ENCODE data around the gene SDK1. TPM values are rescaled to one million over a fixed set of nuclear protein-coding genes. Genes with fewer than 3 reads are reported as not detected.

SDK1 gene
- total RNA-seq, 1 donor from 2014 or later, result 0.16 TPM

DNA sequence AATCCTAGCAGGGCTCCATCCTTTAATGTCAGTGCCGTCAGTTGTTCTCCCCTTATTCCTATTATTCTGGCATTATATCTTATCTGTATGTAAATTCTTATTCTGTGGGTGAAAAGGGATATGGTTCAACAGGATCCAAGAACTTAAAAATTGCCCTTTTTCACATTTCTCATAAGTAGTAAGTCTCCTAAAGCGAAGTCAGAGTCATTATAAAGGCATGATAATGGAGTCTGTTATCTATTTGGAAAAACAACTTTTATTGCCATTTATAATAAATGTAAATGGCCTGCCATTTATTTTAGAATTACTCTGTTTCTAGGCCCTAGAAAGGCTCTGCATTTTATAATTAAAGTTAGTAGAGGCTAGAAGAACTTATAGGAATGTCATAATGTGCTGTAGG, 31.3 kb downstream of the SDK1 start:
- no peak for DNase-seq
- no peaks in the 10 kb centered on the region for H3K4me1 Mint-ChIP-seq
- peaks cover 12% of the 10 kb centered on the region for H3K27me3 Mint-ChIP-seq
- H3K9me3 Mint-ChIP-seq, result no peaks in the 10 kb centered on the region
- no peaks in the 10 kb centered on the region for H3K36me3 Mint-ChIP-seq (ENCODE audit: low read depth)
- intact Hi-C loops (cut with micrococcal nuclease), result no loop called here
- no peak overlapping the region for H3K4me3 Mint-ChIP-seq
- H3K27ac Mint-ChIP-seq, result no peak overlapping the region

DNA sequence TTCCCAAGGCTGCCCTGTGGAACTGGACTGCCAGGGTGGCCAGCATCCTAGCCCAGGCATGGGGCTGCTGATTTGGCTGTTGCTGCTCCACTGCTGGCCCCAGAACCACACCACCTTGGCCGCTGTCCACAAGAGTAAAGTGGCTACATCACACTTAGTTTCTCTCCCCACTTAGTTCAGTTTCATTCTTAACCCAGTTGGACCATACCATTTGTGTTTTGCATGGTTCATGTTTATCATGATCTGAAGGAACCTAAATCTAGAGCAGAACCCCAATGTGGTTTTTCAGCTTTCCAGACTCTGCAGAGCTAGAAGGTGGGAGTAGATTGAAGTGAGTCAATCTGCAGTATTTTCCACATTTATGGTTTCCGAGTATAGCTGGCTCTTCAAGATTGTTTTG, 32.8 kb downstream of the SDK1 start:
- intact Hi-C loops (cut with micrococcal nuclease), result no loop called here
- Mint-ChIP-seq H3K9me3 (no peaks in the 10 kb centered on the region), H3K27ac (no peak overlapping the region), H3K36me3 (ENCODE audit: low read depth) (no peaks in the 10 kb centered on the region), H3K4me1 (no peaks in the 10 kb centered on the region), H3K4me3 (no peak overlapping the region), H3K27me3 (peaks cover 20% of the 10 kb centered on the region)
- no peak for DNase-seq

DNA sequence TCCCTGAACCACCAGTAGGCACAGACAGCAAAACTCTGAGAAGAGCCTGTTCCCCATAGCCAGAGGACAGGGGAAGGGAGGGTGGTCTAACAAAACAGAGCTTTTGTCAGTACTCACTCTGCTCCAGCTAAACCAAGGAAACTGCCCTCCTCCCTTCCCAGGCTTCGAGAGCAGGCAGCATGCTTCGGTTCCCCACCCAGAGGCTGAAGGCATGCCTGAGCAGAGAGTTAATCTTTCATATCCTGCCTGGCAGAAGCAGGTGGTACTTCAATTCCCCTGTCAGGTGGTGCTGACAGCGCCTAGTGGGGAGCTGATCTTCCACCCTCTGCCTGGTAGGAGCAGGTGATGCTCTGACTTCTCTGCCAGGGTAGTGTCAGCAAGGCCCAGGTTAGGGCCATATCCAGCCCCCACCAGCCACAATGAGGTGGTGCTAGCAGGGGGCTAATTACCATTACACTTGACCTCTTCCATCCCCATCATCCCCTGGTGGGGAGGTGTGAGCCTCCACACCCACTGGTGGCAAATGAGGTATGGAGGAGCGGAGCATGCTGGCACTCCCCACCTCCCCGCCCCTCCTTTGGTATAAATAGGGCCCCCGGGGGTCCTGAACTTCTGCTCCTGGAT, 35.1 kb downstream of the SDK1 start:
- intact Hi-C loops (cut with micrococcal nuclease), result no loop called here

GRCh38 chr7:3338161-3338560, 37.1 kb downstream of the SDK1 start:
- Mint-ChIP-seq H3K4me1 (no peaks in the 10 kb centered on the region), H3K27me3 (peaks cover 22% of the 10 kb centered on the region), H3K36me3 (ENCODE audit: low read depth) (no peaks in the 10 kb centered on the region), H3K27ac (no peak overlapping the region), H3K4me3 (no peak overlapping the region), H3K9me3 (no peaks in the 10 kb centered on the region)
- no peak for DNase-seq
- intact Hi-C loops (cut with micrococcal nuclease), result no loop called here

More for the DNA sequence above, 35.1 kb downstream of the SDK1 start:
- no peak overlapping the region for H3K27ac Mint-ChIP-seq
- no peak for DNase-seq
- H3K9me3 Mint-ChIP-seq, result no peaks in the 10 kb centered on the region
- no peak overlapping the region for H3K4me3 Mint-ChIP-seq
- no peaks in the 10 kb centered on the region for H3K36me3 Mint-ChIP-seq (ENCODE audit: low read depth)
- no peaks in the 10 kb centered on the region for H3K4me1 Mint-ChIP-seq
- peaks cover 21% of the 10 kb centered on the region for H3K27me3 Mint-ChIP-seq

GRCh38 chr7:3345699-3346481, 44.8 kb downstream of the SDK1 start:
- Mint-ChIP-seq H3K4me3 (no peak overlapping the region), H3K27ac (no peak overlapping the region)

GRCh38 chr7:3349126-3349525, 48.1 kb downstream of the SDK1 start:
- intact Hi-C loops (cut with micrococcal nuclease), result no loop called here
- Mint-ChIP-seq H3K9me3 (no peaks in the 10 kb centered on the region), H3K36me3 (ENCODE audit: low read depth) (no peaks in the 10 kb centered on the region)

More at GRCh38 chr7:3345699-3346481, 44.8 kb downstream of the SDK1 start:
- intact Hi-C loops (cut with micrococcal nuclease), result no loop called here
- no peak for DNase-seq
- Mint-ChIP-seq H3K9me3 (no peaks in the 10 kb centered on the region), H3K4me1 (no peaks in the 10 kb centered on the region), H3K36me3 (ENCODE audit: low read depth) (no peaks in the 10 kb centered on the region), H3K27me3 (peaks cover 8% of the 10 kb centered on the region)

DNA sequence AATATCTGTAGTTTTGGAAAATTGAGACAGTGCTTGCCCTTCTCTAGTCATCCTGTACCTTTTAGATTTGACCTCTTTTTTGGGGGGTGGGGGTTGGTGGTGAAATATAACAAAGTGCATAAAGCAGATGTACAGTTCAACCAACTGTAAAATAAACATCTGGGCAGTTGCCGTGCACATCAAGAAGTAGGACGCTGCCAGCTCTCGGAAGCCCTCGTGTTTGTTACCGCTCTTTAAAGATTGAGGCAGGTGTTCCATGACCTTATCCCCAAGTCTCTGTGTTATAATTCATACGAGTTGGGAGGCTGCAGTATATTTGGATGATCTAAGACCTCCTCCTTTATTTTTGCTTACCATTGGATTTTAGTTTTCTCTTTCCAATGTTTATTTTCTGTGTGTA, 55.1 kb downstream of the SDK1 start:
- H3K9me3 Mint-ChIP-seq, result no peaks in the 10 kb centered on the region
- intact Hi-C loops (cut with micrococcal nuclease), result no loop called here

More at GRCh38 chr7:3349126-3349525, 48.1 kb downstream of the SDK1 start:
- no peak overlapping the region for H3K4me3 Mint-ChIP-seq
- H3K27me3 Mint-ChIP-seq, result peaks cover 10% of the 10 kb centered on the region
- DNase-seq, result no peak
- H3K4me1 Mint-ChIP-seq, result no peaks in the 10 kb centered on the region
- no peak overlapping the region for H3K27ac Mint-ChIP-seq

DNA sequence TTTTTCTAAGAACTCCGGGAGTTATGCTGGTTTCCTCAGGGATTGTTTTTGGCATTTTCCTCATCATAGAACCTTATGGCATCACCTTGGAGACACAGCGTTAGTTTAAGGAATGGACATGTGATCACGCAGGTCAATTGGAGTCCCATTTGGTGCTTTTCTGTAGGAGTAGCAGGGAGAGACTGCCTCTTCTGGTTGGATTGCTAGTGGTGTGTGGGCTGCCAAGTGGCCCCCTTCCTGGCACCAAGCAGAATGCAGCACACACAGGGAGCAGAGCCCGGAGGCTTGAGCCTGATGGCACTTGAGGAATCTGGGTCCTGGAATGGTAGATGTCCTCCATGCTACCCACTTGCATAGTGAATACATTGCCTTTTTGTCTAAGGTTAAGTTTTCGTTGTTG, 57.9 kb downstream of the SDK1 start:
- H3K4me3 Mint-ChIP-seq, result no peak overlapping the region
- no peaks in the 10 kb centered on the region for H3K36me3 Mint-ChIP-seq (ENCODE audit: low read depth)
- no peak overlapping the region for H3K27ac Mint-ChIP-seq
- intact Hi-C loops (cut with micrococcal nuclease), result no loop called here
- no peaks in the 10 kb centered on the region for H3K4me1 Mint-ChIP-seq
- peaks cover 4% of the 10 kb centered on the region for H3K27me3 Mint-ChIP-seq
- DNase-seq, result no peak
- no peaks in the 10 kb centered on the region for H3K9me3 Mint-ChIP-seq

More for the DNA sequence above, 55.1 kb downstream of the SDK1 start:
- H3K4me1 Mint-ChIP-seq, result no peaks in the 10 kb centered on the region
- H3K4me3 Mint-ChIP-seq, result no peak overlapping the region
- H3K27ac Mint-ChIP-seq, result no peak overlapping the region
- H3K36me3 Mint-ChIP-seq (ENCODE audit: low read depth), result no peaks in the 10 kb centered on the region
- no peak for DNase-seq
- H3K27me3 Mint-ChIP-seq, result peaks cover 12% of the 10 kb centered on the region

DNA sequence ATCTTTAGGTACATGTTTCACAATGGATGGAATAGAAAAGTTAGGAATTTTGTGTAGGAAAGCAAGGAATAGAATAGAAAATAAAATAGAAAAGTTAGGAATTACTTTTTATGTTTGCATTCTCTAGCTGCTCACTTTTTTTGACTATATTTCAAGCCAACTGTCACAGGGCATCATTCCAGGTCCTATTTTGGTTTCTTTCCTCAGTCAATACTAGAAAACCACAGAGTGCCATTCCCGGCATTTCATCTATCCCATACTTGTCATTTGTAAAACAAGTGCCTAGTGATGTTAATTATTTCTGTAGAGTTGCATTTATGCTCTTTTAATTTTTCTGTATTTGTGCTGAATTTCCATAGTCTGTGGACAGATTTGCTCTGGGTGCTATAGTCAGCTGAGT, 66.2 kb downstream of the SDK1 start:
- no peak overlapping the region for H3K27ac Mint-ChIP-seq
- H3K36me3 Mint-ChIP-seq (ENCODE audit: low read depth), result no peaks in the 10 kb centered on the region
- no peak for DNase-seq
- no peak overlapping the region for H3K4me3 Mint-ChIP-seq
- H3K9me3 Mint-ChIP-seq, result no peaks in the 10 kb centered on the region
- intact Hi-C loops (cut with micrococcal nuclease), result no loop called here
- peaks cover 7% of the 10 kb centered on the region for H3K4me1 Mint-ChIP-seq
- H3K27me3 Mint-ChIP-seq, result peaks cover 3% of the 10 kb centered on the region

- Mint-ChIP-seq H3K36me3 (ENCODE audit: low read depth) (no peaks in the 10 kb centered on the region), H3K27me3 (peaks cover 12% of the 10 kb centered on the region), H3K27ac (no peak overlapping the region), H3K4me1 (peaks cover 7% of the 10 kb centered on the region), H3K4me3 (no peak overlapping the region), H3K9me3 (no peaks in the 10 kb centered on the region)
- no peak for DNase-seq
- intact Hi-C loops (cut with micrococcal nuclease), result no loop called here
Observed at GRCh38 chr7:3370068-3370830, 69.2 kb downstream of the SDK1 start.

DNA sequence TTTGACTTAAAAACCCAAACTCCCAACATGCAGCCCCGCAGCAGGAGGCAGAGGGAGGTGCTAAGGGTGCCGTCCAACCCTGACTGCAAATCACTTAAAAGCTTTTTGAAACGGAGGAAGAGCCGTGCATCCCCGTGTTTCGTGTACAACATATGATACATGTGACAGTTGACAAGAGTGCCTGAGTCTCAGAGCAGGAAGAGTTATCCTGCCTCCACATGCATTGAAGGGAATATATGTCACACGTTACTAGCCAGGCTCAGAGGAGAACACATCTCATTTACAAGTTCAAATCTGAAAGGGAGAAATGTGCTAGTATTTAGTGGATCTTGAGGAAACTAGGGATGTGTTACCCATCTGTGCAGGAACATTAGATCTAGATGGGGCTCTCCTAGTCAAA, 69.9 kb downstream of the SDK1 start:
- no peak overlapping the region for H3K4me3 Mint-ChIP-seq
- no peaks in the 10 kb centered on the region for H3K36me3 Mint-ChIP-seq (ENCODE audit: low read depth)
- intact Hi-C loops (cut with micrococcal nuclease), result no loop called here
- no peaks in the 10 kb centered on the region for H3K9me3 Mint-ChIP-seq
- DNase-seq, result no peak
- no peak overlapping the region for H3K27ac Mint-ChIP-seq
- peaks cover 12% of the 10 kb centered on the region for H3K27me3 Mint-ChIP-seq
- H3K4me1 Mint-ChIP-seq, result peaks cover 7% of the 10 kb centered on the region

DNA sequence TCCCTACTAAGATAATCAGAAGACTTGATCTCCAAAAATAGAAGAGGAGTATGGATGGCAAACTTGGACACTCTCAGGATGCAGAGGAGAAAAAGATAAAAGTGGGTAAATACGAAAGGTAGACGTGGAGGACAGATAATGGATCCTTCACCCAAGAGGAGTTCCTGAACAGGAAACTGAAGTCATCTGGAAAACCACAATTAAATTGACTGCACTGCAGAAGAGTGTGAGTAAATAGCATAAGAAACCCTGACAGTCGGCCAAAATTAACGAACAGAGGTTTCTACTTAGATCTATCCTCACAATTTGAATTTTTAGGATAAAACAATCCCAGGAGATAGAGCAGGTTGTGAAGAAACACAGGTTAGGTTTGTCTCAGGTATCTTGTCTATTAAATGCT, 70.5 kb downstream of the SDK1 start:
- Mint-ChIP-seq H3K36me3 (ENCODE audit: low read depth) (no peaks in the 10 kb centered on the region), H3K27ac (no peak overlapping the region), H3K4me1 (peaks cover 7% of the 10 kb centered on the region), H3K9me3 (no peaks in the 10 kb centered on the region), H3K27me3 (peaks cover 12% of the 10 kb centered on the region), H3K4me3 (no peak overlapping the region)
- intact Hi-C loops (cut with micrococcal nuclease), result no loop called here
- DNase-seq, result no peak

GRCh38 chr7:3374239-3374638, 73.2 kb downstream of the SDK1 start:
- H3K4me3 Mint-ChIP-seq, result no peak overlapping the region

More at GRCh38 chr7:3374239-3374638, 73.2 kb downstream of the SDK1 start:
- intact Hi-C loops (cut with micrococcal nuclease), result no loop called here
- Mint-ChIP-seq H3K9me3 (no peaks in the 10 kb centered on the region), H3K27ac (no peak overlapping the region), H3K36me3 (ENCODE audit: low read depth) (no peaks in the 10 kb centered on the region), H3K4me1 (peaks cover 7% of the 10 kb centered on the region), H3K27me3 (peaks cover 12% of the 10 kb centered on the region)
- DNase-seq, result no peak

Measured in activated CD4-positive, alpha-beta T cell treated with anti-CD3 and anti-CD28 coated beads, Interleukin-2, amount 10 ng/mL, durations not matched to agents 24 days and 14 days (primary cell).